Cortex of kidney (tissue), 1 donor: ENCODE results near the gene MAPK9.

Experiments
- DNase-seq: peaks from one replicate; lab custom pipeline; 2025; lab: John Stamatoyannopoulos, UW

MAPK9 gene

DNA sequence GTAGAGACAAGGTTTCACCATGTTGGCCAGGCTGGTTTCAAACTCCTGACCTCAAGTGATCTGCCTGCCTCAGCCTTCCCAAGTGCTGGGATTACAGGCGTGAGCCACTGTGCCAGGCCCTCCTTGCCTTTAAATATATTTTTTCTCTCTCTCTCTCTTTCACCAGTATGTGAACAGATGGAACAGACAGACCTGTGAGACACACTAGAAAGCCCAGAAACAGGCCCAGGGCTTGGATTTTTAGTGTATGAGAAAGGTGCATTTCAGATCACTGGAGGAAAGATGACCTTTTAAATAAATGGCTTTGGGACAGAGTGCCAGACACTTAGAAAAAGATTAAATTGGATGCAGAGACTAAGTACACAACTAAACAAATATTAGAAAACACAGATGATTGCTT, 86.0 kb downstream of the MAPK9 start:
- no peak for DNase-seq

DNA sequence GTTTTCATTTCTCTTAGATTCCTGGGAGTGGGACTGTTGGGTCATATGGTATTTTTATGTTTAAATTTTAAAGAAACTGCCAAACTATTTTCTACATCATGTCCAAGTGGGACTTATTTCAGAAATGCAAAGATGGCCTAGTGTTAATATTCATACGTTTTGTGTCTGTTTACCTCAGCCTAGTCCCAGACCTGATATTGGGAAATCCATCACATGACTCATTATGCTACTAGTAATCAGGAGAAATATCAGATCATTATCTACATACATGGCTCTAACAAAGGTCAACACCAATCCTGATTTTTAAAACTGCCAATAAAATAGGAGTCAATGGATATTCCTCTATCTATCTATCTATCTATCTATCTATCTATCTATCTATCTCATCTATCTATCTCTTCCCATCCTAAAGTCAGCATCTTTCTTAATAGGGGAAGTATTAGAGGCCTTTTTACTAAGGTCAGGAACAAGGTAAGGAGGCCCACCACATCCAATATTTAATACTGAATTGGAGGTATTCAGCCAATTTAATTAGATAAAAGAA, 87.5 kb downstream of the MAPK9 start:
- DNase-seq, result no peak

DNA sequence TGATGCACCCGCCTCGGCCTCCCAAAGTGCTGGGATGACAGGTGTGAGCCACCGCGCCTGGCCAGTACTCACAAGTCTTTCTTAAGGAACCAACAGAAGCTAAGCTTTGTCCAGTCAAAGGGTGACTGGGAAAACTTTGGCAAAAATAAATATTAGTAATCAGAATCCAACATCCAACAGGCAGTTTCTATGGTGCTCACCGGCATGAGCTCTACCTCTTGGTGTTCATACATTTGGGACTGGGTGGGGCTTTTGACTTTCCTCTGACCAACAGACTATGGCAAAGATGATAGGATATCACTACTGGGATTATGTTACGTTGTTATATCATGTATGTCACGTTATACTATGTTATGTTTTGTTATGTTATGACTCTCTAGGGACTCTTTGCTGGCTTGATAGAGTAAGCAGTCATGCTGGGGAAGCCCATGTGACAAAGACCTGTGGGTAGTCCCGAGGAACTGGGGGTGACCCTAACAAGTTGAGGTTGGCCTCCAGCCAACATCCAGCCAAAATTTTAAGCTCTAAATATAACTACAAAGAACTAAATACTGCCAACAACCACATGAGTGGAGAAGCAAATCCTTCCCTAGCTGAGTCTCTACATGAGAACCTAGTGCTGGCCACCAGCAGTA, 88.8 kb downstream of the MAPK9 start:
- no peak for DNase-seq

DNA sequence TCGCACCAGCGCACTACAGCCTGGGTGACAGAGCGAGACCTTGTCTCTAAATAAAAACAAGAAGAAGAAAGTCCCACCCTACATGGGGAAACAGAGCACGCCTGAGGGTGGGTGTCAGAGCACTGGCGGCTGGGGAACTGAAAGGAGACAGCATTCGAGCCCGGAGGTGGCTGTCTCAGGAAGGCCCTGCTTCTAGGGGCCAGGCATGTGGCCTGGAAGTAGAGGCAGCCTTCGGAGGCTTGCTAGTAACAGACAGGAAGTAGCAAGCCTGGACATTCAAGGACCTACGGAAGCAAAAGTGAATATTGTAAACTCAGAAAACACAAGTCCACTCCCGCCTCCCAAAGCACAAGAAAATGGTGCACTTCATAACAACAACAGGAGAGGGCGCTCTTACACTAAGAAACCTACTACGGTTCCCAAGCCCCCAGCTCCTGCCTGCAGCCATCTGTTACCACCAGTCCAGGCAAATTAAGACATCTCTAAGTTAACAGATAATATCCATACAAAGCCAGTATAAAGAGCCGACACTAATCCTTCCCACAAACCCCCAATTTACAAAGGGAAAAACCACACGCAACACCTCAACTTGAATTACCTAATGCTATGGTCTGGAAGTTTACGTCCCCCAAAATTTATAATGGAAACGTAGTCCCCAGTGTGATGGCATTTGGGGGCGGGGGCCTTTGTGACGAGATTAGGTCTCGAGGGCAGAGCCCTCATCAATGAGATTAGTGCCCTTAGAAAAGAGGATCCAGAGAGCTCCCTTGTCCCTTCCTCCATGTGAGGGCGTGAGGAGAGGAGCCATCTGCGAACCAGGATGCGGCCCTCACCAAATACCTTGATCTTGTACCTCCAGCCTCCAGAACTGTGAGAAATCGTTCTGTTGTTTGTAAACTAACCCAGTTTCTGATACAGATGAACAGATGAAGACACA, 90.6 kb downstream of the MAPK9 start:
- no peak for DNase-seq

DNA sequence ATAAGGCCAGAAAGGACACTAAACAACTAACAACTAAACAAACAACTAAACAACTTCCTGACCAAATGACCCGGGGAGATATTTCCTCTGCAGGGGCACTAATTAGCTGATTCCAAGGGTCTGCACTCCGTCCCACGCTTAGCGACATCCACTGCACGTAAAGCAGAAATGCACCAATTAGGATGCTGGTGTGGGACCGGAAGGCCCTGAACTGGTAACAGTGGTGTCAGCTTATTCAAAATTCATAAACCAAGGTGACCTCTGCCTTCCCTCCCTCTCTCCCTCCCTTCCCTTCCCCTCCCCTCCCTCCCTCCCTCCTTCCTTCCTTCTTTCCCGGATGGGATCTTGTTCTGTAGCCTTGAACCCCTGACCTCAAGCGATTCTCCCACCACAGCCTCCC, 92.5 kb downstream of the MAPK9 start:
- DNase-seq, result no peak

DNA sequence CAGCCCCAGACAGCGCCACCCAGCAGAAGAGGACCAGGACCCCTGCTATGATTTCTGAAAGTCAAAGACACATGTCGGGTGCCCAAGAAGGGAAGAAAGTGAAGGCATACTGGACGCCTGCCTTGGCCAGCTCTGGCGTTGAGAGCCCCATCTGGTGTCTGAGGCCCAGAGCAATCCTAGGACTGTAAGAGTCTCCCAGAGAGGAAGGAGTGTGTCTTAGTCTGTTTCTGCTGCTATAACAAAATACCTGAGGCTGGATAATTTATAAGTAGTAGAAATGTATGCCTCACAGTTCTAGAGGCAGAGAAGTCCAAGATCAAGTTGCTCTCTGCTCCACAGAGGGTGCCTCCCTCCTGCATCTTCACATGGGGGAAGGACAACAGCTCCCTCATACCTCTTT, 93.7 kb downstream of the MAPK9 start:
- DNase-seq, result no peak

DNA sequence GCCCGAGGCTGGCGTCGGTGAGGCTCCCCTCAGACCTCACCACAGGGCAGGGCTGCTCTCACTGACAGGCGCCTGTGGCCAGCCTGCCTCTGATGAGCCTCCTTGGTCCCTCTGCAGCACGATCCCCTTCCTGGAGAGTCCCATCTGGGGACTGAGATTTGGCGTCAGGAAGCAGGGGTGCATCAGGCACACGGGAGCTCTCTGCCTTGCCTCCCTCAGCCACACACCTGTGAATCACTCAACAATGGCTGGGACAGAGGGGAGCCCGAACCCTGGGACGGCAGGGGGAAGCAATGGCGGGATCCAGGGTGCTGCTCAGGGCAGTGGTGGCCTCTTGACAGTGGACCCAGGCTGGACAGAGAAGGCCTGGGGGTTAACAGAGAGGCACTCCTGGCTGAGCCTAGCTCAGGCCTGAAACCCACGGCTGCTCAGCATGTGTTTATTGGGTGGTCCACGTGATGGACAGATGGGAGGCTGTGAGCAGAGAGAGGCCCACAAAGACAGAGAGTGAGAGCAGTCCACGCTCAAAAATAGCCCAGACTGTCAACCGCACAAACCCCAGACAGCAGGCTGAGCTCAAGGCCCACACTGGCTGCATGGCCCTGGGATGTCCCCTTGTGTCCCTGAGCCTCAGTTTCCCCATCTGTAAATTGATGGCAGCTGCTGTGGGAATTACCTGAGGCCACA, 94.7 kb downstream of the MAPK9 start:
- no peak for DNase-seq

DNA sequence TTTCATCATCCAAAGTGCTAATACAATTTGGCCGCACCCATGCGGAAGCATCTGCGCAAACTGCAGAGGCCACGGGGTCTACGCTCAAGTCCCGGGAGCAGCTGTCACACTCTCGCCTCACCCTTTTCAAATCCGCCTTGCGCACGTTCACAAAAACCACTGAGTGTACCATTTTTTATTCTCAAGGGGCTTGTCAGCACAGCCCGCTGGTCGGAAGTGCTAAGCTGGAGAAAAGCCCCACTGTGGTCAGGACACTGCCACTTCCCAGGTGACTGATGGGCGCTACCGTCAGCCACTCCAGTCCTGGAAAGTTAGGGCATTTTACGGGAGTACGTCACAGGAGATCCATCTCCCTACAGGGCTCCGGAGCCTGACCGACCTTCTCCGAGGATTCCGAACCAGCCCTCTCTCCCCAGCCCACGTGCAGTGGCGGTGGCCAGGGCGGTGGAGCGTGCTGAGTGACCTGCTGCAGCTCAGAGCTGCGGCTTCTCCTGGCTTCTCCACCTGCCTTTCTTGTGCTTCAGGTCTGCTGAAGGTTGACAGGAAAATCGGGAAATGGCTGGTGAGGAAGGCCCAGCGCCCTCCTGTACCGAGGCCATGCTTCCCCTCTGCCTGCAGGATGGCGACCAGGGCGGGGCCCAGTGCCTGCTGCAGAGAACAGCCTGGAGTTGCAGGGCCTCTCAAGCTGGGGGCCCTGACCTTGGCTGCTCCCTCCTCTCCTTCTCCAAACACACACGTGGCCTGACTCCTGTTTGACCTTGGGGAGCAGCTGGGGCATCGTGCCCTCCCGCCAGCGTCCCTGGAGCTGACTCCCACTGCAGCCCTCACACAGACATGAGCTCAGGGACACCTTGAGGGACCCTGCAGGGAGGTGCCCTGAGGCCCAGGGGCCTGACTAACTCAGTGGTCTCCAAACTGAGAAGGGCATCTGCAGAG, 97.2 kb downstream of the MAPK9 start:
- DNase-seq, result no peak

DNA sequence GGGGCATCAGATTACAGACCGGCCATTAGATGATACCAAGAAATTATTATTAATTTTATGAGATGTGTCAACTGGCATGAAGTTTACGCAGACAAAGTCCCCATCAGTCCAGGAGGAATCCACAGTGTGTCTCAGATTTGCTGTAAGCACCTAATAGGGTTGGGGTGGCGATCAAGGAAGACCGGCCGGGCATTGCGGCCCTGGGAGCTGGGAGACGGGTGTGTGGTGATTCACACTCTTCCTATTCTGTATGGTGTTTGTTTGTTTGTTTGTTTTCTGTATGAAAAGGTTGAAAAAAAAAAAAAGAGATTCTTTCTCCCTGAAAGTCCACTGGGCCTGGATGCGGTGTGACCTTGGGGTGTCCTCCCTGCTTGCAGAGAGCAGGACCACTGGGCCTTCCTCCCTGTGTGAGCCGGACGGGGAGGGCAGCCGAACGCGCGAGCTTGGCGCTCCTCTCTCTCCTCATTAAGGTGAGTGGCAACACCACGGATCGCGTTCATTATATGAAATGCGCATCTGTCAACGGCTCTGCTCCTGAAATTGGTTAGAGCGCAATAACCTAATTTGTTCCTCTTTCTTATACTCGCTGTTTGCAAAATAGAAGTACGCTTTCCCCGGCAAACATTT, 98.0 kb downstream of the MAPK9 start:
- DNase-seq, result no peak

DNA sequence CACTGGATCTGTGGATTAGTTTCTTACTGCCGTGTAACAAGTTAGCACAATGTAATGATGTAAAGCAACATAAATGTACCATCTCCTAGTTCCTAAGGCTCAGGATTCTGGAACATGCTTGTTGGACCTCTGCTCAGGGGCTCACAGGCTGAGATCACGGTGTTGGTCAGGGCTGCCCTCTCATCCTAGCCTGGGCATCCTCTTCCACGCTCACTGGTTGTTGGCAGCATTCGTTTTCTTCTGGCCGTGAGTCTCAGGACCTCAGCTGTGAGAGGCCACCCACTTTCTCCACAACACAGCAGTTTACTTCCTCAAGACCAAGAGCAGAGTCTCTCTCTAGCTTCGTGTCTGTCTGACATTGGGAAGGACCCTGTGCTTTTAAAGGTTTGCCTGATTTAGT, 100.2 kb downstream of the MAPK9 start:
- DNase-seq, result no peak

DNA sequence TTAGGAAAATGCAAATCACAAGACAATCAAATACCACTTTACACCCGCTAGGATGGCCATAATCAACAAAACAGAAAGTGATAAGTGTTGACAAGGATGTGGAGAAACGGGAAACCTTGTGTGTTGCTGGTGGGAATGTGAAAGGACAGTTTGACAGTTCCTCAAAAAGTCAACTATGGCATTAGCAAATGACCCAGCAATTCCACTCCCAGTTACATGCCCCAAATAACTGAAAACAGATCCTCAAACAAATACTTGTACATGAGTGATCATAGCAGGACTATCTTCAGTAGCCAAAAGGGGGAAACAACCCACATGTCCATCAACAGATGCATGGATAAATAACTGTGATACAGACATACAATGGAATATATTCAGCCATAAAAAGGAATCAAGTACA, 104.1 kb downstream of the MAPK9 start:
- no peak for DNase-seq
